NCI-H774 (cell line): ENCODE results near the gene MEX3B.

Source experiments
- DNase-seq: peaks from one replicate; lab custom pipeline; 2025; lab: John Stamatoyannopoulos, UW

Gene MEX3B

GRCh38 chr15:82005239-82005638 is 40.6 kb downstream of the MEX3B start:
- no peak for DNase-seq

DNA sequence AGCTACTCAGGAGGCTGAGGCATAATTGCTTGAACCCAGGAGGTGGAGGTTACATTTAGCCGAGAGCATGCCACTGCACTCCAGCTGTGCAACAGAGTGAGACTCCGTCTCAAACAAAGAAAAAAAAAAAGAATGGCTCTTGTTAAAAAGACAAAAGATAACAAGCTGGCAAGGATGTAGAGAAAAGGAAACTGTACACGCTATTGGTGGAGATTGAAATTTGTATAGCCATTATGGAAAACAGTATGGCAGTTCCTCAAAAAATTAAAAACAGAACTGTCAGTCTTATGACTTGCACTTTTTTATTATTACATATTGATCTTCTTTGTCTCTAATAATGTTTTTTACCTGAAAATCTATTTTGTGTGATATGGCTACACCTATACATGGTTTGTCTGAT is 41.9 kb downstream of the MEX3B start:
- DNase-seq, result no peak

DNA sequence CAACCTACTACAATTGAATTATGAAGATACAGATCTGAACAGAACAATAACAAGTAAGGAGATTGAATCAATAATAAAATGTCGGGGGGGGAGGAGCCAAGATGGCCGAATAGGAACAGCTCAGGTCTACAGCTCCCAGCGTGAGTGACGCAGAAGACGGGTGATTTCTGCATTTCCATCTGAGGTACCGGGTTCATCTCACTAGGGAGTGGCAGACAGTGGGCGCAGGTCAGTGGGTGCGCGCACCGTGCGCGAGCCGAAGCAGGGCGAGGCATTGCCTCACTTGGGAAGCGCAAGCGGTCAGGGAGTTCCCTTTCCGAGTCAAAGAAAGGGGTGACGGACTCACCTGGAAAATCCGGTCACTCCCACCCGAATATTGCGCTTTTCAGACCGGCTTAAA is 50.7 kb downstream of the MEX3B start:
- DNase-seq, result peak; percentile 3

- DNase-seq, result no peak
Observed at GRCh38 chr15:81992523-81992922, 53.3 kb downstream of the MEX3B start.
